Measurements from ENCODE around the gene PTPMT1. TPM values are rescaled to one million over a fixed set of nuclear protein-coding genes. Genes with fewer than 3 reads are reported as not detected.

Gene PTPMT1, protein sequence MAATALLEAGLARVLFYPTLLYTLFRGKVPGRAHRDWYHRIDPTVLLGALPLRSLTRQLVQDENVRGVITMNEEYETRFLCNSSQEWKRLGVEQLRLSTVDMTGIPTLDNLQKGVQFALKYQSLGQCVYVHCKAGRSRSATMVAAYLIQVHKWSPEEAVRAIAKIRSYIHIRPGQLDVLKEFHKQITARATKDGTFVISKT
- polyA plus RNA-seq (2013), result 63.4 TPM

DNA sequence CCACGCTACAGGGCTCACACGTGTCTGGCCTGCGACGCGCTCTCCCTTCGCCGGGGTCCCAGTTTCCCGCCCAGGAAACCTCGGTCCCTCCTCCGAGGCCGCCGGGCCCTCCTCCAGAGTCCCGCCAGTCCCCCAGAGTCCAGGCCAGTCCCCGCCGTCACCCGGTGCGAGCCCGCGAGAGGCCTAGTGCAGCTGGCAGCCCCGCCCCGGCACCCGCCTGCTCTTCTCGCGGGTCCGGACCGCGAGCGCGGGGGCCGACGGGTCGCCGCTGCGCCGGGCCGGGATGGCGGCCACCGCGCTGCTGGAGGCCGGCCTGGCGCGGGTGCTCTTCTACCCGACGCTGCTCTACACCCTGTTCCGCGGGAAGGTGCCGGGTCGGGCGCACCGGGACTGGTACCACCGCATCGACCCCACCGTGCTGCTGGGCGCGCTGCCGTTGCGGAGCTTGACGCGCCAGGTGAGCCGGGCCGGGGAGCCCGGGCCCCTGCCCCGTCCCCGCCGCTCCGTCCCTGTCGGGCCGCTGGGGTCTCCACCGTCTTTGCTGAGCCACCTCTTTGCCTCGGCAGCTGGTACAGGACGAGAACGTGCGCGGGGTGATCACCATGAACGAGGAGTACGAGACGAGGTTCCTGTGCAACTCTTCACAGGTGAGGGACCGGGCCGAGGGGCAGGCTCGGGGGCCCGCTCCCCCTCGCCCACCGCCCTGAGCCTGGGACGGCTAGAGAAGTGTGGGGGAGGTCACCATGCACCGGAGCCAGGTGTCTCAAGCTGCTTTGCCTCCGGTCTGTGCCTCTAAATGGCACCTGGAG lies at the start of gene PTPMT1:
Gene PTPMT1 (plus strand): TSS at position 260 of the 809 bp plus-strand sequence. CDS start 24 bp downstream, at position 284.
- DNase-seq, result peak; percentile 63 to 81 (median 72)
- POLR2A ChIA-PET, result interaction anchor here (0.5 to 1.7 kb wide), 4 partner anchors 12 to 1517 kb away, joined by 3 to 11 read pairs (median 5); no protein-coding TSS in a partner anchor
- Histone ChIP-seq H3K27me3 (replicated peaks in 2 of 5; ENCODE audit: control insufficient read depth in 4 of 5, insufficient read depth in 5 of 5, low read length in 4 of 5) (no peaks in the 10 kb centered on the region), H3K36me3 (ENCODE audit: control insufficient read depth in 4 of 4, insufficient read depth in 4 of 4, low read length in 3 of 4) (peaks cover 0 to 21% (median 12%) of the 10 kb centered on the region in 4 experiments), H3K4me3 (ENCODE audit: control insufficient read depth in 1 of 7, extremely low read depth in 1 of 7, insufficient read depth in 4 of 7, low read depth in 2 of 7, low read length in 6 of 7) (peak within 1 kb of the TSS; percentile 19 to 93 (median 83)), H3K27ac (ENCODE audit: insufficient read depth in 1 of 2, low read depth in 1 of 2, low read length in 2 of 2, poor library complexity in 1 of 2, severe bottlenecking in 2 of 2) (peak within 1 kb of the TSS; percentile 80 to 90), H3K9me3 (ENCODE audit: control extremely low read depth in 1 of 5, control insufficient read depth in 4 of 5, insufficient read depth in 2 of 5, low read depth in 1 of 5, low read length in 4 of 5) (no peaks in the 10 kb centered on the region), H3K4me1 (ENCODE audit: control extremely low read depth in 1 of 4, control insufficient read depth in 4 of 4, insufficient read depth in 4 of 4, low read length in 3 of 4) (peaks cover 6 to 16% (median 14%) of the 10 kb centered on the region in 4 experiments)
- CTCF ChIA-PET, result interaction anchor here (0.8 to 4.0 kb wide), 9 partner anchors 9 to 56 kb away, joined by 3 to 23 read pairs (median 4); partner anchors contain the start of gene CELF1
- WGBS (ENCODE audit: insufficient coverage), result under 1% methylated on average over 74 of the region's 86 CpGs

DNA sequence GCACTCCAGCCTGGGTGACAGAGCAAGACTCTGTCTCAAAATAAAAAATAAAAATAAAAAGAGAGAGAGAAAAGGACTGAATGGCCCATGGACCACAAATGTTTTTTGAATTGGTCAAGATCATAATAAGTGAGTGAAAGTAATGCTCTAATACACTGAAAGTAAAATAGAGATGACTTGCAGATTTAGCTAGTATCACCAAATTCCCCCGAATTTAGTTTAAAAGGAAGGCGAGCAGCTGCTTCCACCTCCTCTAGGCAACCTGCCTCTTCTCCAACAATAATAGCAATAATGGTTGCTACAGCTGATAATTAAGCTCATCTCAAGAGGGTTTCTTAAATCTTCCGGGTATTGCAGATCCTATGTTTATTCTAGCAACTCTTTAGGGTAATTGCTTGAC lies 49.2 kb upstream of the PTPMT1 start:
- Histone ChIP-seq H3K27ac (ENCODE audit: insufficient read depth in 1 of 2, low read depth in 1 of 2, low read length in 2 of 2, poor library complexity in 1 of 2, severe bottlenecking in 2 of 2) (peak overlapping the region; percentile 33 to 85), H3K27me3 (replicated peaks in 2 of 5; ENCODE audit: control insufficient read depth in 4 of 5, insufficient read depth in 5 of 5, low read length in 4 of 5) (no peaks in the 10 kb centered on the region), H3K36me3 (ENCODE audit: control insufficient read depth in 4 of 4, insufficient read depth in 4 of 4, low read length in 3 of 4) (peaks cover 0 to 3% (median 0%) of the 10 kb centered on the region in 4 experiments), H3K4me1 (ENCODE audit: control extremely low read depth in 1 of 4, control insufficient read depth in 4 of 4, insufficient read depth in 4 of 4, low read length in 3 of 4) (peaks cover 42 to 79% (median 60%) of the 10 kb centered on the region in 4 experiments), H3K9me3 (ENCODE audit: control extremely low read depth in 1 of 5, control insufficient read depth in 4 of 5, insufficient read depth in 2 of 5, low read depth in 1 of 5, low read length in 4 of 5) (no peaks in the 10 kb centered on the region), H3K4me3 (ENCODE audit: control insufficient read depth in 1 of 7, extremely low read depth in 1 of 7, insufficient read depth in 4 of 7, low read depth in 2 of 7, low read length in 6 of 7) (no peak overlapping the region)
- POLR2A ChIA-PET, result no interaction called here
- CTCF ChIA-PET, result interaction anchor here (0.7 to 3.2 kb wide), 5 partner anchors 12 to 77 kb away, joined by 3 to 12 read pairs (median 3); no protein-coding TSS in a partner anchor
- DNase-seq, result peak in 2 of 3 donors; percentile 75 to 79
- 57% methylated on average over 3 of the region's 3 CpGs for WGBS (ENCODE audit: insufficient coverage)

DNA sequence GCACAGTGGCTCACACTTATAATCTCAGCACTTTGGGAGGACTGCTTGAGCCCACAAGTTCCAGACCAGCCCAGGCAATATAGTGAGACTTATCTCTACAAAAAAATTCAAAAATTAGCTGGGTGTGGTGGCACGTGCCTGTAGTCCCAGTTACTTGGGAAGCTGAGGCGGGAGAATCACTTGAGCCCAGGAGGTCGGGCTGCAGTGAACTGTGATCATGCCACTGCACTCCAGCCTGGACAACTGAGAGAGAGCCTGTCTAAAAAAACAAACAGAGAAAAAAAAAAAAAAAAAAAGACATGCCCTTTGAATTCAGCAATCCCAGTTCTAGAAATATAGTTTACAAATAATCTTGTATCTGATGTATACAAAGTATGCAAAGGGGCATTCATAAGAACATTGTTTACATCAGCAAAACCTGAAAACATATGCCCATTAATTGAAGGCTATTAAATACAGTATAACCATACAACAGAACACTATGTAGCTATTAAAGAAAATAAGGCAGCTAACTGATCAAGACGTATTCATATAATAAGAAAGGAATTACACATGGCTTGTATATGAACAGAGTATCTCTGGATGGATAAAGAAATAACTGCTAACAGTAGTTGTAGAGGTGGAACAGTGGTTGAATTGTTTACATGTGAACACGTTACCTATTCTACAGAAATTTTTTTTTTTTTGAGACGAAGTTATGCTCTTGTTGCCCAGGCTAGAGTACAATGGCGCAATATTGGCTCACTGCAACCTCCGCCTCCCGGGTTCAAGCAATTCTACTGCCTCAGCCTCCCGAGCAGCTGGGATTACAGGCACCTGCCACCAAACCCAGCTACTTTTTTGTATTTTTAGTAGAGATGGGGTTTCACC lies 48.2 kb upstream of the PTPMT1 start:
- no peak for DNase-seq
- no peaks in the 10 kb centered on the region for H3K36me3 ChIP-seq (ENCODE audit: control insufficient read depth in 4 of 4, insufficient read depth in 4 of 4, low read length in 3 of 4)
- POLR2A ChIA-PET, result no interaction called here
- peak overlapping the region; percentile 33 to 85 for H3K27ac ChIP-seq (ENCODE audit: insufficient read depth in 1 of 2, low read depth in 1 of 2, low read length in 2 of 2, poor library complexity in 1 of 2, severe bottlenecking in 2 of 2)
- no peaks in the 10 kb centered on the region for H3K9me3 ChIP-seq (ENCODE audit: control extremely low read depth in 1 of 5, control insufficient read depth in 4 of 5, insufficient read depth in 2 of 5, low read depth in 1 of 5, low read length in 4 of 5)
- CTCF ChIA-PET, result interaction anchor here (1.0 to 3.2 kb wide), 9 partner anchors 8 to 99 kb away, joined by 3 to 16 read pairs (median 6); no protein-coding TSS in a partner anchor
- no peak overlapping the region for H3K4me3 ChIP-seq (ENCODE audit: control insufficient read depth in 1 of 7, extremely low read depth in 1 of 7, insufficient read depth in 4 of 7, low read depth in 2 of 7, low read length in 6 of 7)
- H3K4me1 ChIP-seq (ENCODE audit: control extremely low read depth in 1 of 4, control insufficient read depth in 4 of 4, insufficient read depth in 4 of 4, low read length in 3 of 4), result peaks cover 34 to 82% (median 59%) of the 10 kb centered on the region in 4 experiments
- no peaks in the 10 kb centered on the region for H3K27me3 ChIP-seq (replicated peaks in 2 of 5; ENCODE audit: control insufficient read depth in 4 of 5, insufficient read depth in 5 of 5, low read length in 4 of 5)
- 96% methylated on average over 5 of the region's 10 CpGs for WGBS (ENCODE audit: insufficient coverage)

DNA sequence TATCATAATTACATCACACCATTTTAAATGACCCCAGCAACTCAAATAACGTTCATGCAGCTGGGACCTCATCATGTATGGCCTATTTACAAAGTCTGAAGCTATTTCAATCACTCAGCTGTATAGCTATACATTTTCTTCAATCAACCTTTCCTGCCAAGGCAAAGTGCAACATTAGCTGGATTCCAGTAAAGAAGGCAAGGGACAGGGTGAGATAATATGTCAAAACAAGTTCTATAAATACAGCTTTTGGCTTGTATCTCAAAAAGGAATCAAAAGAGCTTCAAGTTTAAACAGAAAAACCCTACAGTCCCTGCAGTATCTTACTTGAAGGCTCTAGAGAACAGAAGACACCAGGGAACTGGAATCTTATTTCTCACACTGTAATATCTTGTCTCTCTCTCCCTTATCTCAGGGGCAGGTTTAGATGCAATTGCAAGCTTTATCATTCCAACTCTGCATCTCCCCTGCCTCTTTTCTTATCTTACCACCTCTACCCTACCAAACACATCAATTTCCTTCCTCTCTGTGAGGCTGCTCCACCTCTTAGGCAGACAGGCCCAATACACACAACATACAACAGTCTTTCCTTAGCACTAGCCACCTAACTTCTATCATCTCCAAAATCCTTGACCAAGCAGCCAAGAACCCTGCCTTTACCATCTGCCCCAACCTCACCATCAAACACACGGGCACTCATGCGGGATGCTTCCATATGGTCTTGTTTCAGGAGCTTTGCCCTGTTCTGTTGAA lies 47.0 kb upstream of the PTPMT1 start:
- 0% methylated on average over 2 of the region's 3 CpGs for WGBS (ENCODE audit: insufficient coverage)
- no peaks in the 10 kb centered on the region for H3K27me3 ChIP-seq (replicated peaks in 2 of 5; ENCODE audit: control insufficient read depth in 4 of 5, insufficient read depth in 5 of 5, low read length in 4 of 5)
- peak overlapping the region; percentile 55 to 85 for H3K27ac ChIP-seq (ENCODE audit: insufficient read depth in 1 of 2, low read depth in 1 of 2, low read length in 2 of 2, poor library complexity in 1 of 2, severe bottlenecking in 2 of 2)
- ChIA-PET CTCF (interaction anchor here (0.8 to 3.2 kb wide), 9 partner anchors 9 to 98 kb away, joined by 3 to 16 read pairs (median 6); no protein-coding TSS in a partner anchor), POLR2A (interaction anchor here (0.6 to 1.0 kb wide), 2 partner anchors 25 to 34 kb away, joined by 3 read pairs; partner anchors contain the start of gene CELF1)
- H3K4me3 ChIP-seq (ENCODE audit: control insufficient read depth in 1 of 7, extremely low read depth in 1 of 7, insufficient read depth in 4 of 7, low read depth in 2 of 7, low read length in 6 of 7), result peak overlapping the region in 4 of 7 experiments; percentile 13 to 42 (median 34)
- no peaks in the 10 kb centered on the region for H3K36me3 ChIP-seq (ENCODE audit: control insufficient read depth in 4 of 4, insufficient read depth in 4 of 4, low read length in 3 of 4)
- H3K4me1 ChIP-seq (ENCODE audit: control extremely low read depth in 1 of 4, control insufficient read depth in 4 of 4, insufficient read depth in 4 of 4, low read length in 3 of 4), result peaks cover 39 to 82% (median 62%) of the 10 kb centered on the region in 4 experiments
- H3K9me3 ChIP-seq (ENCODE audit: control extremely low read depth in 1 of 5, control insufficient read depth in 4 of 5, insufficient read depth in 2 of 5, low read depth in 1 of 5, low read length in 4 of 5), result no peaks in the 10 kb centered on the region
- DNase-seq, result peak; percentile 34 to 62 (median 46)

GRCh38 chr11:47523490-47524225 lies 41.7 kb upstream of the PTPMT1 start:
- no peaks in the 10 kb centered on the region for H3K27me3 ChIP-seq (replicated peaks in 2 of 5; ENCODE audit: control insufficient read depth in 4 of 5, insufficient read depth in 5 of 5, low read length in 4 of 5)
- CTCF ChIA-PET, result interaction anchor here (0.6 to 4.3 kb wide), 5 partner anchors 9 to 293 kb away, joined by 3 to 20 read pairs (median 3); no protein-coding TSS in a partner anchor
- H3K36me3 ChIP-seq (ENCODE audit: control insufficient read depth in 4 of 4, insufficient read depth in 4 of 4, low read length in 3 of 4), result peaks cover 0 to 4% (median 2%) of the 10 kb centered on the region in 4 experiments
- H3K27ac ChIP-seq (ENCODE audit: insufficient read depth in 1 of 2, low read depth in 1 of 2, low read length in 2 of 2, poor library complexity in 1 of 2, severe bottlenecking in 2 of 2), result peak overlapping the region; percentile 52 to 82
- 17% methylated on average over 1 of the region's 3 CpGs for WGBS (ENCODE audit: insufficient coverage)
- H3K9me3 ChIP-seq (ENCODE audit: control extremely low read depth in 1 of 5, control insufficient read depth in 4 of 5, insufficient read depth in 2 of 5, low read depth in 1 of 5, low read length in 4 of 5), result no peaks in the 10 kb centered on the region
- H3K4me3 ChIP-seq (ENCODE audit: control insufficient read depth in 1 of 7, extremely low read depth in 1 of 7, insufficient read depth in 4 of 7, low read depth in 2 of 7, low read length in 6 of 7), result peak overlapping the region in 2 of 7 experiments; percentile 17 to 48
- DNase-seq, result peak; percentile 52 to 72 (median 72)
- POLR2A ChIA-PET, result interaction anchor here (0.6 to 0.7 kb wide), 2 partner anchors 14 to 17 kb away, joined by 3 read pairs; no protein-coding TSS in a partner anchor
- H3K4me1 ChIP-seq (ENCODE audit: control extremely low read depth in 1 of 4, control insufficient read depth in 4 of 4, insufficient read depth in 4 of 4, low read length in 3 of 4), result peaks cover 11 to 53% (median 39%) of the 10 kb centered on the region in 4 experiments

Measured in common myeloid progenitor, CD34-positive (primary cell).